ENCODE results near the gene PEX19. TPM values are rescaled to one million over a fixed set of nuclear protein-coding genes. Genes with fewer than 3 reads are reported as not detected.
"Not testable (repeated sequence)": the region's sequence is repeated elsewhere in the genome, so short reads cannot be mapped to it uniquely, and the experiment has no call there.

The PEX19 gene
- total RNA-seq, 3 donors from 2014 or later (not counting 1 experiment from before 2014, with no cell fraction given), result 41.5 to 48.8 (median 47.8) TPM

DNA sequence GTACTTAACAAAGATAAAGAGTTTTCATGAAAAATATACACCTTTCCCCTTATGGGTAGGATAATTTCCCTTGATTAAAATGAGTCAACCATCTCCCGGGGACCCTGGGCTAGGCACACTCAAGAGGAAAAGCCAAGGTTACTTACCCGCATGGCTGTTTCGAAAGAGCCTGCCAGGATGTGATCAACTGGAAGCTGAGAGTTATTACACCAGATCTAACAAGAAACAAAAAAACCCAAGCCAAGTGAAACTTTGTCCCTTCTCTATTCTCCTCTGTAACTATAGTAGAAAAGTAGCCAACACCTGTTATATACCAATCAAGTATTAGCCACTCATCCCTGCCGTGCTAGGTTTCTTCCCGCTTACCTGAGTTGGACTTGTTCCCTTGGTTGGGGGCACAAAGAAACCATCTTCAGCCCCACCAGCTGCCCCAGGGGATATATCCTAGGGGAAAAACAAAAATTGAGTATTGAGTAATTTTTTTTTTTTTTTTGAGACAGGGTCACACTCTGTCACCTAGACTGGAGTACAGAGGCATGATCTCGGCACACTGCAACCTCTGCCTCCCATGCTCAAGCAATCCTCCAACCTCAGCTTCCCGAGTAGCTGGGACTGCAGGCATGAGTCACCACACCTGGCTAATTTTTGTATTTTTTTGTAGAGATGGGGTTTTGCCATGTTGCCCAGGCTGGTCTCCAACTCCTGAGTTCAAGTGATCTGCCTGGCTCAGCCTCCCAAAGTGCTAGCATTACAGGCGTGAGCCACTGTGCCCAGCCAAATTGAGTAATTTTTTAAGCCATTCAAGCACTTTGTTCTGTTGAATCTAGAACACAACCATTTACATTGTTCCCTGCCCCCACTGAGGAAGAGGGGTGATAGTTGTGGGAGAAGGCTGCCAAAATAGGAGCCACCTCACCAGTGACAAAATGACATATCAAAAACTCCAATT is 8.4 kb upstream of the PEX19 start:
- Mint-ChIP-seq H3K9me3 (no peaks in the 10 kb centered on the region), H3K4me1 (no peaks in the 10 kb centered on the region), H3K36me3 (peaks cover 45% of the 10 kb centered on the region), H3K27me3 (ENCODE audit: low read depth in 2 of 2) (no peaks in the 10 kb centered on the region), H3K27ac (no peak overlapping the region), H3K4me3 (no peak overlapping the region)
- 96% methylated on average over 7 of the region's 8 CpGs for WGBS (ENCODE audit: insufficient coverage)
- intact Hi-C loops (cut with micrococcal nuclease), result no loop called here
- Histone ChIP-seq H3K4me1 (ENCODE audit: control insufficient read depth, insufficient read depth, low read length) (no peaks in the 10 kb centered on the region), H3K36me3 (ENCODE audit: control insufficient read depth, insufficient read depth, low read length) (peaks cover 92% of the 10 kb centered on the region), H3K27ac (ENCODE audit: low read length) (no peak overlapping the region), H3K4me3 (ENCODE audit: low read length) (no peak overlapping the region), H3K9me3 (ENCODE audit: control insufficient read depth, insufficient read depth, low read length) (no peaks in the 10 kb centered on the region), H3K27me3 (ENCODE audit: control insufficient read depth, insufficient read depth, low read length) (no peaks in the 10 kb centered on the region)
- TF ChIP-seq, protein P1, sequence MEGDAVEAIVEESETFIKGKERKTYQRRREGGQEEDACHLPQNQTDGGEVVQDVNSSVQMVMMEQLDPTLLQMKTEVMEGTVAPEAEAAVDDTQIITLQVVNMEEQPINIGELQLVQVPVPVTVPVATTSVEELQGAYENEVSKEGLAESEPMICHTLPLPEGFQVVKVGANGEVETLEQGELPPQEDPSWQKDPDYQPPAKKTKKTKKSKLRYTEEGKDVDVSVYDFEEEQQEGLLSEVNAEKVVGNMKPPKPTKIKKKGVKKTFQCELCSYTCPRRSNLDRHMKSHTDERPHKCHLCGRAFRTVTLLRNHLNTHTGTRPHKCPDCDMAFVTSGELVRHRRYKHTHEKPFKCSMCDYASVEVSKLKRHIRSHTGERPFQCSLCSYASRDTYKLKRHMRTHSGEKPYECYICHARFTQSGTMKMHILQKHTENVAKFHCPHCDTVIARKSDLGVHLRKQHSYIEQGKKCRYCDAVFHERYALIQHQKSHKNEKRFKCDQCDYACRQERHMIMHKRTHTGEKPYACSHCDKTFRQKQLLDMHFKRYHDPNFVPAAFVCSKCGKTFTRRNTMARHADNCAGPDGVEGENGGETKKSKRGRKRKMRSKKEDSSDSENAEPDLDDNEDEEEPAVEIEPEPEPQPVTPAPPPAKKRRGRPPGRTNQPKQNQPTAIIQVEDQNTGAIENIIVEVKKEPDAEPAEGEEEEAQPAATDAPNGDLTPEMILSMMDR (IDR thresholded peaks at IDR 0.05), result no peak
- ATAC-seq (no peak), DNase-seq (no peak)

DNA sequence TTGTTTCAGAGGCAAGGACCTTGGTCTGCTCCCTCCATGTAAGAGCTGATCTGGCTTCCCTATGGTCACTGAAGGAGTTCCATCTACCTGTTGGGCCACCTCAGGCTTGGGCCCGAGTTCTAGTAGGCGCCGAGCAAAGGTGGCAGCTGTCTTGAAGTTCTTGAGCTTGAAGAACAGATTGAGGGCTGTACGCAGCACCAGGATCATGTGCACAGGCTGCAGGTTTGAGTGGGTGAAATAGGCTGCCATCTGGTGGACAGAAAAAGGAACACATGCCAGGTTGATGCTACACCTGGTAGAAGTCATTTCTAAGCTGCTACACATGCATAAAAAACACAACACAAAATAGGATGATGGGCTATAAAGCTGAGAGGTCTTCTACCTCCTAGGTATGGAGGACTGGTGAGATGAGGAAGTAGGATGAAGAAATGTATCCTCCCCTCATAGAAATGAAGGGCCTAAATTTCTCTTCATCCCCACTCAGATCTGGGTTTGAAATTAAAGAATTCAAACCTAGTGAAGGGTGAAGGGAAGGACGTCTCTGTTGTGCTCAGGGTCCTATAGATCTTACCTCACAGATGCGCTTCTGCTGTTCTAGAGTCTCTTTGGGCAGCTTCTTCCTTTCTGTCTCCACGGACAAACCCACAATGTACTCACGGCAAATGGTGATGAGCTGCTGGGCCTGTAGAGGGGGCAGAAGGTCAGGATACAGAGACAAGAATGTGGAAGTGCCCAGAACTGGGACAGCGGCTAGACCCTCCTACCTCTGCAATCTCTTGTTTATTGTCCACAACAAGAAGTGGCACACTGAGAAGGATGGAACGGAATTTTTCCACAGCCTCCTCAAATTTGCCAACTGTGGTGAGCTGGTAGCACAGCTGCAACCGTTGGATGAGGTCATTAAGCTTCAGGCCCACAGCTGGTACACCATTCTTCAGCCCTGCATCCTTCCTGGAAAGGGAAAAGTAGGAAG is 6.6 kb upstream of the PEX19 start:
- H3K4me3 ChIP-seq (ENCODE audit: low read length), result no peak overlapping the region
- DNase-seq (peak; percentile 43 to 89), ATAC-seq (peak; percentile 90 to 97 (median 93))
- Mint-ChIP-seq H3K36me3 (peaks cover 30% of the 10 kb centered on the region), H3K4me3 (no peak overlapping the region), H3K9me3 (no peaks in the 10 kb centered on the region), H3K4me1 (no peaks in the 10 kb centered on the region), H3K27me3 (ENCODE audit: low read depth in 2 of 2) (no peaks in the 10 kb centered on the region), H3K27ac (peak overlapping the region; percentile 49 to 59)
- H3K4me1 ChIP-seq (ENCODE audit: control insufficient read depth, insufficient read depth, low read length), result no peaks in the 10 kb centered on the region
- TF ChIP-seq, protein P1 (IDR thresholded peaks at IDR 0.05), result peak; percentile 79
- 64% methylated on average over 11 of the region's 11 CpGs for WGBS (ENCODE audit: insufficient coverage)
- intact Hi-C loops (cut with micrococcal nuclease), result loop anchor here (1.0 kb wide), 2 partner anchors 98 to 190 kb away; no protein-coding TSS in a partner anchor
- no peak overlapping the region for H3K27ac ChIP-seq (ENCODE audit: low read length)
- H3K36me3 ChIP-seq (ENCODE audit: control insufficient read depth, insufficient read depth, low read length), result peaks cover 75% of the 10 kb centered on the region
- H3K27me3 ChIP-seq (ENCODE audit: control insufficient read depth, insufficient read depth, low read length), result no peaks in the 10 kb centered on the region
- H3K9me3 ChIP-seq (ENCODE audit: control insufficient read depth, insufficient read depth, low read length), result no peaks in the 10 kb centered on the region

DNA sequence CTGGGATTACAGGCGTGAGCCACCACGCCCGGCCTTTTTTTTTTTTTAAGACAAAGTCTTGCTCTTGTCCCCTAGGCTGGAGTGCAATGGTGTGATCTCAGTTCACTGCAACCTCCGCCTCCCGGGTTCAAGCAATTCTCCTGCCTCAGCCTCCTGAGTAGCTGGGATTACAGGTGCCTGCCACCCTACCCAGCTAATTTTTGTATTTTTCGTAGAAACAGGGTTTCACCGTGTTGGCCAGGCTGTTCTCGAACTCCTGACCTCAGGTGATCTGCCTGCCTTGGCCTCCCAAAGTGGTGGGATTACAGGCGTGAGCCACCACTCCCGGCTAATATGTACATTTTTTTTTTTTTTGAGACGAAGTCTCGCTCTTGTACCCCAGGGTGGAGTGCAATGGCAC is 2.8 kb upstream of the PEX19 start:
- H3K27ac Mint-ChIP-seq; H3K27me3 Mint-ChIP-seq (ENCODE audit: low read depth in 2 of 2); H3K27me3 ChIP-seq (ENCODE audit: control insufficient read depth, insufficient read depth, low read length); H3K9me3 Mint-ChIP-seq; DNase-seq; H3K36me3 Mint-ChIP-seq; H3K27ac ChIP-seq (ENCODE audit: low read length); intact Hi-C loops (cut with micrococcal nuclease); H3K4me3 ChIP-seq (ENCODE audit: low read length); ATAC-seq; H3K9me3 ChIP-seq (ENCODE audit: control insufficient read depth, insufficient read depth, low read length); H3K4me3 Mint-ChIP-seq: not testable (repeated sequence)
- peaks cover 23% of the 10 kb centered on the region for H3K4me1 ChIP-seq (ENCODE audit: control insufficient read depth, insufficient read depth, low read length)
- peaks cover 41% of the 10 kb centered on the region for H3K36me3 ChIP-seq (ENCODE audit: control insufficient read depth, insufficient read depth, low read length)
- WGBS (ENCODE audit: insufficient coverage), result 95% methylated on average over 10 of the region's 12 CpGs
- peaks cover 25 to 26% of the 10 kb centered on the region in 2 donors for H3K4me1 Mint-ChIP-seq
